HEK293 (cell line): ENCODE results near the gene GNPDA2.

Experiments used
- CTCF ChIA-PET: fragments of 350-600 bp; formaldehyde crosslinking; extraction: SDS; loops from one replicate; lab custom pipeline; 2021; ENCODE audit warnings: antibody characterized with exemption; lab: Yijun Ruan, JAX
- POLR2A ChIA-PET: fragments of 300-600 bp; formaldehyde crosslinking; extraction: SDS; loops from one replicate; lab custom pipeline; 2020; ENCODE audit warnings: antibody characterized with exemption, inconsistent platforms; lab: Yijun Ruan, JAX
- H3K27ac ChIP-seq: fragments of 200-500 bp; sonication (Bioruptor generic); 2 replicates; pipeline ENCODE4 v1.5.1; 2014; ENCODE audit warnings: low read depth, low read length, control low read depth, inconsistent platforms; ENCODE audit errors: extremely low read depth
- H3K36me3 ChIP-seq, 2 experiments: fragments of 200-500 bp in 1 of 2; sonication (Bioruptor generic) in 1 of 2; 1 replicate in 1 of 2; 2 replicates in 1 of 2; pipeline ENCODE4 v1.5.1; 2014 to 2017; ENCODE audit warnings: inconsistent platforms in 2 of 2, low read length in 2 of 2; ENCODE audit not compliant: control insufficient read depth in 2 of 2, insufficient read depth in 1 of 2
- H3K4me1 ChIP-seq: fragments of 200-500 bp; sonication (Bioruptor generic); 2 replicates; pipeline ENCODE4 v1.5.1; 2014; ENCODE audit warnings: mild to moderate bottlenecking, low read length, inconsistent platforms; ENCODE audit not compliant: control insufficient read depth, insufficient read depth
- H3K4me3 ChIP-seq: 2 replicates; pipeline ENCODE4 v1.5.1; 2011; ENCODE audit warnings: low read depth, mild to moderate bottlenecking, control low read depth, low read length, moderate library complexity
- H3K9me3 ChIP-seq: fragments of 200-500 bp; sonication (Bioruptor generic); 2 replicates; pipeline ENCODE4 v1.5.1; 2014; ENCODE audit warnings: low read depth, low read length, inconsistent platforms; ENCODE audit not compliant: control insufficient read depth, insufficient read depth
- BCL6B ChIP-seq: fragments of 450-650 bp; formaldehyde crosslinking; IDR thresholded peaks from 2 replicates; pipeline ENCODE4 v1.5.1; 2017; ENCODE audit warnings: missing biosample characterization, missing genetic modification characterization
- IKZF3 ChIP-seq: fragments of 450-650 bp; IDR thresholded peaks from 2 replicates; pipeline ENCODE4 v1.5.0; 2018; ENCODE audit warnings: missing biosample characterization, mild to moderate bottlenecking, missing genetic modification characterization, moderate library complexity
- INSM2 ChIP-seq: fragments of 450-650 bp; formaldehyde crosslinking; IDR thresholded peaks from 2 replicates; pipeline ENCODE4 v1.5.1; 2016; ENCODE audit warnings: missing biosample characterization, missing genetic modification characterization
- KLF1 ChIP-seq: fragments of 450-650 bp; formaldehyde crosslinking; IDR thresholded peaks from 2 replicates; pipeline ENCODE4 v1.5.1; 2016; ENCODE audit warnings: missing biosample characterization, missing genetic modification characterization
- KLF9 ChIP-seq: fragments of 450-650 bp; formaldehyde crosslinking; IDR thresholded peaks from 2 replicates; pipeline ENCODE4 v1.5.1; 2016; ENCODE audit warnings: missing biosample characterization, missing genetic modification characterization, low read depth
- SALL2 ChIP-seq: fragments of 450-650 bp; formaldehyde crosslinking; IDR thresholded peaks from 2 replicates; pipeline ENCODE4 v1.5.0; 2017; ENCODE audit warnings: missing biosample characterization, mild to moderate bottlenecking, missing genetic modification characterization, borderline replicate concordance
- YY1 ChIP-seq: fragments of 450-650 bp; formaldehyde crosslinking; IDR thresholded peaks from 2 replicates; pipeline ENCODE4 v1.5.1; 2018; ENCODE audit warnings: missing biosample characterization, missing genetic modification characterization
- ZBTB20 ChIP-seq: fragments of 450-650 bp; formaldehyde crosslinking; IDR thresholded peaks from 2 replicates; pipeline ENCODE4 v1.5.1; 2016; ENCODE audit warnings: missing biosample characterization, missing genetic modification characterization
- ZEB2 ChIP-seq: fragments of 450-650 bp; formaldehyde crosslinking; IDR thresholded peaks from 2 replicates; pipeline ENCODE4 v1.5.1; 2016; ENCODE audit warnings: missing biosample characterization, missing genetic modification characterization
- ZNF114 ChIP-seq: fragments of 450-650 bp; formaldehyde crosslinking; IDR thresholded peaks from 2 replicates; pipeline ENCODE4 v1.5.0; 2017; ENCODE audit warnings: missing biosample characterization, missing genetic modification characterization
- ZNF157 ChIP-seq: fragments of 450-650 bp; formaldehyde crosslinking; IDR thresholded peaks from 2 replicates; pipeline ENCODE4 v1.5.1; 2016; ENCODE audit warnings: missing biosample characterization, missing genetic modification characterization
- ZNF354C ChIP-seq: fragments of 450-650 bp; formaldehyde crosslinking; IDR thresholded peaks from 2 replicates; pipeline ENCODE4 v1.5.1; 2016; ENCODE audit warnings: missing biosample characterization, missing genetic modification characterization, low read depth, borderline replicate concordance
- ZNF391 ChIP-seq: fragments of 450-650 bp; formaldehyde crosslinking; IDR thresholded peaks from 2 replicates; pipeline ENCODE4 v1.5.1; 2016; ENCODE audit warnings: low read depth, missing biosample characterization, missing genetic modification characterization, borderline replicate concordance
- ZNF404 ChIP-seq: fragments of 450-650 bp; formaldehyde crosslinking; IDR thresholded peaks from 2 replicates; pipeline ENCODE4 v1.5.1; 2017; ENCODE audit warnings: missing biosample characterization, missing genetic modification characterization
- ZNF544 ChIP-seq: fragments of 450-650 bp; formaldehyde crosslinking; IDR thresholded peaks from 2 replicates; pipeline ENCODE4 v1.5.0; 2017; ENCODE audit warnings: missing biosample characterization, missing genetic modification characterization
- ZNF596 ChIP-seq: fragments of 450-650 bp; IDR thresholded peaks from 2 replicates; pipeline ENCODE4 v1.5.0; 2018; ENCODE audit warnings: missing biosample characterization, mild to moderate bottlenecking, missing genetic modification characterization, moderate library complexity
- ZNF654 ChIP-seq: fragments of 450-650 bp; formaldehyde crosslinking; IDR thresholded peaks from 2 replicates; pipeline ENCODE4 v1.5.1; 2016; ENCODE audit warnings: low read depth, missing biosample characterization, missing genetic modification characterization
- ZNF830 ChIP-seq: fragments of 450-650 bp; IDR thresholded peaks from 2 replicates; pipeline ENCODE4 v1.5.0; 2018; ENCODE audit warnings: missing biosample characterization, missing genetic modification characterization, low read depth, mild to moderate bottlenecking, moderate library complexity
- TF ChIP-seq, protein P1 (sequence below): fragments of 450-650 bp; formaldehyde crosslinking; IDR thresholded peaks from 2 replicates; pipeline ENCODE4 v1.5.1; 2016; ENCODE audit warnings: missing biosample characterization, missing genetic modification characterization
- TF ChIP-seq, protein P2 (sequence below): fragments of 450-650 bp; formaldehyde crosslinking; IDR thresholded peaks from 2 replicates; pipeline ENCODE4 v1.5.1; 2016; ENCODE audit warnings: missing biosample characterization, missing genetic modification characterization
- TF ChIP-seq, protein P3 (sequence below): fragments of 450-650 bp; formaldehyde crosslinking; conservative IDR thresholded peaks from 2 replicates; pipeline ENCODE4 v1.5.1; 2016; ENCODE audit warnings: low read depth, missing biosample characterization, missing genetic modification characterization
- TF ChIP-seq, protein P4 (sequence below): fragments of 450-650 bp; formaldehyde crosslinking; conservative IDR thresholded peaks from 2 replicates; pipeline ENCODE4 v1.5.1; 2016; ENCODE audit warnings: low read depth, missing biosample characterization, missing genetic modification characterization

GNPDA2 gene

DNA sequence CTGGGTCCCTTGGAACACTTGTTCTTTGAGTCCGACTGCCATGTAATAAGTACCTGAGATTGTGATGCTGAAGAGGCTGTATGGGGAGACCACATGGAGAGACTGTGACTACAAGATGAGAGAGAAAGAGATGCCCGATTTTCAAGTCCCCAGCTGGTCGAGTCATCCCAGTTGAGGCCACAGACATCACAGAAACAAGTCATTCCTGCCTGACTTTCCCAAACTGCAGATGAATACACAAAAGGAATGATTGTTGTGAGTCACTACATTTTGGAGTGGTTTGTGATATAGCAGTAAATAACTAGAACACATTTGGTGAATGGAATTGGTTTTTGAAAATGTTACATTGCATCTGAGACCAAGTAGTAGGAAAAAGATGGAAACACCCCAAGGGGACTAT, 66.0 kb downstream of the GNPDA2 start (continued):
- TF ChIP-seq, protein P1, sequence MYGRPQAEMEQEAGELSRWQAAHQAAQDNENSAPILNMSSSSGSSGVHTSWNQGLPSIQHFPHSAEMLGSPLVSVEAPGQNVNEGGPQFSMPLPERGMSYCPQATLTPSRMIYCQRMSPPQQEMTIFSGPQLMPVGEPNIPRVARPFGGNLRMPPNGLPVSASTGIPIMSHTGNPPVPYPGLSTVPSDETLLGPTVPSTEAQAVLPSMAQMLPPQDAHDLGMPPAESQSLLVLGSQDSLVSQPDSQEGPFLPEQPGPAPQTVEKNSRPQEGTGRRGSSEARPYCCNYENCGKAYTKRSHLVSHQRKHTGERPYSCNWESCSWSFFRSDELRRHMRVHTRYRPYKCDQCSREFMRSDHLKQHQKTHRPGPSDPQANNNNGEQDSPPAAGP (tag by site-specific recombination) = no peak
- no peak for TF ChIP-seq SALL2

DNA sequence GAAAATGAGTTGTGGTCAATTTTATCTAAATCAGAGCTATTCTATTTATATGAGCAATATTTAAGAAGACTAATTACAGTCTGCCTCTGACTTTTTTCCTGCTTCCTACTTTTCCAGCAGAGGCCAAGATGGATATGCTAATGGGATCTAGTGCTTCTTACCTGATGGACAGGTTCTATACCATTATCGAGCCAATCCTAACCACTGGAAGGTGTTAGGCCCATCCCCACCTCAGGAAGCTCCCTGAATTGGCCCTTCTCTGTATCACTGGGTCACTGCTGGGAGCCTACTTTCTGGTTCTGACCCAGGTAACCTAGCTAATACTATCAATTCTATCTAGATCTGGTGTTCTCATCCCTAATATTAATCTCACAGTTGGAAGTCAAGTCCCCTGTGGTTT, 74.4 kb downstream of the GNPDA2 start:
- Histone ChIP-seq H3K4me3 (no peak overlapping the region), H3K27ac (no peak overlapping the region), H3K9me3 (no peaks in the 10 kb centered on the region), H3K36me3 (no peaks in the 10 kb centered on the region), H3K4me1 (no peaks in the 10 kb centered on the region)
- CTCF ChIA-PET = no interaction called here
- POLR2A ChIA-PET = no interaction called here
- TF ChIP-seq YY1 (no peak), ZNF157 (tag by site-specific recombination) (no peak), KLF1 (tag by site-specific recombination) (no peak), ZNF404 (tag by site-specific recombination) (no peak), ZEB2 (no peak), ZNF391 (no peak), IKZF3 (tag by site-specific recombination) (no peak), ZNF596 (tag by site-specific recombination) (no peak), BCL6B (tag by site-specific recombination) (no peak), INSM2 (tag by site-specific recombination) (no peak), ZBTB20 (tag by site-specific recombination) (no peak), ZNF654 (tag by site-specific recombination) (no peak), ZNF114 (tag by site-specific recombination) (no peak), ZNF354C (no peak), ZNF830 (no peak), KLF9 (tag by site-specific recombination) (no peak), ZNF544 (tag by site-specific recombination) (no peak)
- TF ChIP-seq, protein P2, sequence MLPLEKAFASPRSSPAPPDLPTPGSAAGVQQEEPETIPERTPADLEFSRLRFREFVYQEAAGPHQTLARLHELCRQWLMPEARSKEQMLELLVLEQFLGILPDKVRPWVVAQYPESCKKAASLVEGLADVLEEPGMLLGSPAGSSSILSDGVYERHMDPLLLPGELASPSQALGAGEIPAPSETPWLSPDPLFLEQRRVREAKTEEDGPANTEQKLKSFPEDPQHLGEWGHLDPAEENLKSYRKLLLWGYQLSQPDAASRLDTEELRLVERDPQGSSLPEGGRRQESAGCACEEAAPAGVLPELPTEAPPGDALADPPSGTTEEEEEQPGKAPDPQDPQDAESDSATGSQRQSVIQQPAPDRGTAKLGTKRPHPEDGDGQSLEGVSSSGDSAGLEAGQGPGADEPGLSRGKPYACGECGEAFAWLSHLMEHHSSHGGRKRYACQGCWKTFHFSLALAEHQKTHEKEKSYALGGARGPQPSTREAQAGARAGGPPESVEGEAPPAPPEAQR (tag by site-specific recombination) = no peak
- TF ChIP-seq, protein P3, sequence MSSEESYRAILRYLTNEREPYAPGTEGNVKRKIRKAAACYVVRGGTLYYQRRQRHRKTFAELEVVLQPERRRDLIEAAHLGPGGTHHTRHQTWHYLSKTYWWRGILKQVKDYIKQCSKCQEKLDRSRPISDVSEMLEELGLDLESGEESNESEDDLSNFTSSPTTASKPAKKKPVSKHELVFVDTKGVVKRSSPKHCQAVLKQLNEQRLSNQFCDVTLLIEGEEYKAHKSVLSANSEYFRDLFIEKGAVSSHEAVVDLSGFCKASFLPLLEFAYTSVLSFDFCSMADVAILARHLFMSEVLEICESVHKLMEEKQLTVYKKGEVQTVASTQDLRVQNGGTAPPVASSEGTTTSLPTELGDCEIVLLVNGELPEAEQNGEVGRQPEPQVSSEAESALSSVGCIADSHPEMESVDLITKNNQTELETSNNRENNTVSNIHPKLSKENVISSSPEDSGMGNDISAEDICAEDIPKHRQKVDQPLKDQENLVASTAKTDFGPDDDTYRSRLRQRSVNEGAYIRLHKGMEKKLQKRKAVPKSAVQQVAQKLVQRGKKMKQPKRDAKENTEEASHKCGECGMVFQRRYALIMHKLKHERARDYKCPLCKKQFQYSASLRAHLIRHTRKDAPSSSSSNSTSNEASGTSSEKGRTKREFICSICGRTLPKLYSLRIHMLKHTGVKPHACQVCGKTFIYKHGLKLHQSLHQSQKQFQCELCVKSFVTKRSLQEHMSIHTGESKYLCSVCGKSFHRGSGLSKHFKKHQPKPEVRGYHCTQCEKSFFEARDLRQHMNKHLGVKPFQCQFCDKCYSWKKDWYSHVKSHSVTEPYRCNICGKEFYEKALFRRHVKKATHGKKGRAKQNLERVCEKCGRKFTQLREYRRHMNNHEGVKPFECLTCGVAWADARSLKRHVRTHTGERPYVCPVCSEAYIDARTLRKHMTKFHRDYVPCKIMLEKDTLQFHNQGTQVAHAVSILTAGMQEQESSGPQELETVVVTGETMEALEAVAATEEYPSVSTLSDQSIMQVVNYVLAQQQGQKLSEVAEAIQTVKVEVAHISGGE (tag by site-specific recombination) = no peak
- TF ChIP-seq, protein P4, sequence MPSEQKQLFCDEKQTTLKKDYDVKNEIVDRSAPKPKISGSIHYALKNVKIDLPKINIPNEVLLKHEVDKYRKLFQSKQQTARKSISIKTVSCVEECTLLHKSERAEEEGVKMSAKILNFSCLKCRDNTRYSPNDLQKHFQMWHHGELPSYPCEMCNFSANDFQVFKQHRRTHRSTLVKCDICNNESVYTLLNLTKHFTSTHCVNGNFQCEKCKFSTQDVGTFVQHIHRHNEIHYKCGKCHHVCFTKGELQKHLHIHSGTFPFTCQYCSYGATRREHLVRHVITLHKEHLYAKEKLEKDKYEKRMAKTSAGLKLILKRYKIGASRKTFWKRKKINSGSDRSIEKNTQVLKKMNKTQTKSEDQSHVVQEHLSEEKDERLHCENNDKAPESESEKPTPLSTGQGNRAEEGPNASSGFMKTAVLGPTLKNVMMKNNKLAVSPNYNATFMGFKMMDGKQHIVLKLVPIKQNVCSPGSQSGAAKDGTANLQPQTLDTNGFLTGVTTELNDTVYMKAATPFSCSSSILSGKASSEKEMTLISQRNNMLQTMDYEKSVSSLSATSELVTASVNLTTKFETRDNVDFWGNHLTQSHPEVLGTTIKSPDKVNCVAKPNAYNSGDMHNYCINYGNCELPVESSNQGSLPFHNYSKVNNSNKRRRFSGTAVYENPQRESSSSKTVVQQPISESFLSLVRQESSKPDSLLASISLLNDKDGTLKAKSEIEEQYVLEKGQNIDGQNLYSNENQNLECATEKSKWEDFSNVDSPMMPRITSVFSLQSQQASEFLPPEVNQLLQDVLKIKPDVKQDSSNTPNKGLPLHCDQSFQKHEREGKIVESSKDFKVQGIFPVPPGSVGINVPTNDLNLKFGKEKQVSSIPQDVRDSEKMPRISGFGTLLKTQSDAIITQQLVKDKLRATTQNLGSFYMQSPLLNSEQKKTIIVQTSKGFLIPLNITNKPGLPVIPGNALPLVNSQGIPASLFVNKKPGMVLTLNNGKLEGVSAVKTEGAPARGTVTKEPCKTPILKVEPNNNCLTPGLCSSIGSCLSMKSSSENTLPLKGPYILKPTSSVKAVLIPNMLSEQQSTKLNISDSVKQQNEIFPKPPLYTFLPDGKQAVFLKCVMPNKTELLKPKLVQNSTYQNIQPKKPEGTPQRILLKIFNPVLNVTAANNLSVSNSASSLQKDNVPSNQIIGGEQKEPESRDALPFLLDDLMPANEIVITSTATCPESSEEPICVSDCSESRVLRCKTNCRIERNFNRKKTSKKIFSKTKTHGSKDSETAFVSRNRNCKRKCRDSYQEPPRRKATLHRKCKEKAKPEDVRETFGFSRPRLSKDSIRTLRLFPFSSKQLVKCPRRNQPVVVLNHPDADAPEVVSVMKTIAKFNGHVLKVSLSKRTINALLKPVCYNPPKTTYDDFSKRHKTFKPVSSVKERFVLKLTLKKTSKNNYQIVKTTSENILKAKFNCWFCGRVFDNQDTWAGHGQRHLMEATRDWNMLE (tag by site-specific recombination) = no peak
